Measurements from ENCODE around the gene RPL29.

The RPL29 gene

GRCh38 chr3:51975852-51976549 is 19.7 kb downstream of the RPL29 start:
- FAIRE-seq (no peak), DNase-seq (ENCODE audit: insufficient read length) (no peak)
- TF ChIP-seq TAF1 (IDR thresholded peaks at IDR 0.05; ENCODE audit: borderline replicate concordance, low read depth, low read length), result no peak
- TF ChIP-seq POLR2AphosphoS5 (IDR thresholded peaks at IDR 0.05; ENCODE audit: low read depth, low read length), result no peak
- TF ChIP-seq POLR2A (IDR thresholded peaks at IDR 0.05; ENCODE audit: low read depth, low read length), result no peak

GRCh38 chr3:51974963-51975851 is 20.5 kb downstream of the RPL29 start, which contains the start of gene ABHD14A:
TSS of gene ABHD14A (plus strand) at chr3:51975064. CDS start at chr3:51975136, 72 bp downstream.
- DNase-seq (ENCODE audit: insufficient read length) (peak; percentile 94), FAIRE-seq (peak; percentile 91)
- TF ChIP-seq TAF1 (IDR thresholded peaks at IDR 0.05; ENCODE audit: borderline replicate concordance, low read depth, low read length) (no peak), POLR2A (IDR thresholded peaks at IDR 0.05; ENCODE audit: low read depth, low read length) (peak; percentile 78), POLR2AphosphoS5 (IDR thresholded peaks at IDR 0.05; ENCODE audit: low read depth, low read length) (0 out of 2 replicates have a peak, but pooled peaks have one; percentile 34)

- FAIRE-seq (peak; percentile 33), DNase-seq (ENCODE audit: insufficient read length) (no peak)
- no peak for TF ChIP-seq POLR2AphosphoS5 (IDR thresholded peaks at IDR 0.05; ENCODE audit: low read depth, low read length)
- no peak for TF ChIP-seq TAF1 (IDR thresholded peaks at IDR 0.05; ENCODE audit: borderline replicate concordance, low read depth, low read length)
- TF ChIP-seq POLR2A (IDR thresholded peaks at IDR 0.05; ENCODE audit: low read depth, low read length), result no peak
Observed at GRCh38 chr3:51974277-51974962, 21.3 kb downstream of the RPL29 start.

- TF ChIP-seq POLR2AphosphoS5 (IDR thresholded peaks at IDR 0.05; ENCODE audit: low read depth, low read length) (no peak), TAF1 (IDR thresholded peaks at IDR 0.05; ENCODE audit: borderline replicate concordance, low read depth, low read length) (no peak), POLR2A (IDR thresholded peaks at IDR 0.05; ENCODE audit: low read depth, low read length) (no peak)
- DNase-seq (ENCODE audit: insufficient read length) (no peak), FAIRE-seq (no peak)
Observed at GRCh38 chr3:51971350-51971749, 24.3 kb downstream of the RPL29 start.

- no peak for TF ChIP-seq POLR2A (IDR thresholded peaks at IDR 0.05; ENCODE audit: low read depth, low read length)
- DNase-seq (ENCODE audit: insufficient read length) (no peak), FAIRE-seq (no peak)
Observed at GRCh38 chr3:51970606-51971300, 24.9 kb downstream of the RPL29 start.

GRCh38 chr3:51969841-51970240 is 25.9 kb downstream of the RPL29 start:
- FAIRE-seq (no peak), DNase-seq (ENCODE audit: insufficient read length) (no peak)
- TF ChIP-seq POLR2A (IDR thresholded peaks at IDR 0.05; ENCODE audit: low read depth, low read length) (no peak), POLR2AphosphoS5 (IDR thresholded peaks at IDR 0.05; ENCODE audit: low read depth, low read length) (no peak), TAF1 (IDR thresholded peaks at IDR 0.05; ENCODE audit: borderline replicate concordance, low read depth, low read length) (no peak)

- no peak for DNase-seq (ENCODE audit: insufficient read length)
- no peak for TF ChIP-seq TAF1 (IDR thresholded peaks at IDR 0.05; ENCODE audit: borderline replicate concordance, low read depth, low read length)
- no peak for FAIRE-seq
Observed at GRCh38 chr3:51968883-51969678, 26.6 kb downstream of the RPL29 start.

- TF ChIP-seq POLR2A (IDR thresholded peaks at IDR 0.05; ENCODE audit: low read depth, low read length), result no peak
- no peak for TF ChIP-seq POLR2AphosphoS5 (IDR thresholded peaks at IDR 0.05; ENCODE audit: low read depth, low read length)
- TF ChIP-seq TAF1 (IDR thresholded peaks at IDR 0.05; ENCODE audit: borderline replicate concordance, low read depth, low read length), result no peak
Observed at GRCh38 chr3:51968170-51968775, 27.4 kb downstream of the RPL29 start.

GRCh38 chr3:51967384-51968169 is 28.1 kb downstream of the RPL29 start, which contains the start of gene PCBP4:
TSS of gene PCBP4 (minus strand) at chr3:51967454. CDS start at chr3:51961240, 6,214 bp downstream.
- DNase-seq (ENCODE audit: insufficient read length) (no peak), FAIRE-seq (no peak)
- TF ChIP-seq POLR2A (IDR thresholded peaks at IDR 0.05; ENCODE audit: low read depth, low read length) (no peak), POLR2AphosphoS5 (IDR thresholded peaks at IDR 0.05; ENCODE audit: low read depth, low read length) (no peak), TAF1 (IDR thresholded peaks at IDR 0.05; ENCODE audit: borderline replicate concordance, low read depth, low read length) (no peak)

More at GRCh38 chr3:51968170-51968775, 27.4 kb downstream of the RPL29 start:
- DNase-seq (ENCODE audit: insufficient read length) (no peak), FAIRE-seq (no peak)

Data from GM12892 (cell line).